H1 (cell line): ENCODE measurements around the gene SYT13.

Source experiments
- ASH2L ChIP-seq: fragments of 200-600, 300-600 bp; sonication (generic); IDR thresholded peaks from one replicate; pipeline ENCODE4 v1.7.1; 2017; ENCODE audit warnings: low read length
- CTCF ChIP-seq, 3 experiments: IDR thresholded peaks; 1 replicate in 2 of 3; 2 replicates in 1 of 3; pipeline versions ENCODE4 v1.5.1 to v1.6.1; 2011; ENCODE audit warnings: low read length in 3 of 3, mild to moderate bottlenecking in 3 of 3, inconsistent platforms in 2 of 3, low read depth in 1 of 3, moderate library complexity in 1 of 3; ENCODE audit not compliant: insufficient read depth in 1 of 3; ENCODE audit errors: control extremely low read depth in 1 of 3
- E2F6 ChIP-seq: IDR thresholded peaks from 2 replicates; pipeline ENCODE4 v1.6.1; 2012; ENCODE audit warnings: inconsistent platforms
- MAX ChIP-seq: IDR thresholded peaks from 2 replicates; pipeline ENCODE4 v1.6.1; 2012; ENCODE audit warnings: inconsistent platforms

GRCh38 chr11:45252134-45252856, 33.8 kb downstream of the SYT13 start:
- TF ChIP-seq MAX (peak; percentile 48; the same call in 1 of the 2 replicates), E2F6 (no peak), ASH2L (peak; percentile 39), CTCF (IDR thresholded peaks at IDR 0.05; ENCODE audit: control extremely low read depth in 1 of 3, insufficient read depth in 1 of 3, low read depth in 1 of 3, low read length in 3 of 3) (peak; percentile 90 to 95 (median 92))
